ENCODE measurements around the gene PRM3. TPM values are rescaled to one million over a fixed set of nuclear protein-coding genes. Genes with fewer than 3 reads are reported as not detected.

Gene PRM3
- total and polyA plus RNA-seq, 2 donors (not counting 1 experiment from before 2014, with no cell fraction given), result not detected

GRCh38 chr16:11303405-11304138 lies 30.1 kb upstream of the PRM3 start:
- Histone ChIP-seq H3K36me3 (ENCODE audit: control insufficient read depth, insufficient read depth, low read length) (no peaks in the 10 kb centered on the region), H3K79me2 (ENCODE audit: control insufficient read depth, insufficient read depth, low read length) (no peaks in the 10 kb centered on the region), H4K20me1 (ENCODE audit: control insufficient read depth, extremely low read depth, insufficient read depth, low read length) (no peaks in the 10 kb centered on the region), H3K9ac (ENCODE audit: insufficient read depth, low read length) (no peak overlapping the region), H3K4me3 (replicated peaks in 1 of 4; ENCODE audit: control extremely low read depth in 1 of 4, insufficient read depth in 1 of 4, low read depth in 3 of 4, low read length in 4 of 4) (no peak overlapping the region), H3K4me2 (ENCODE audit: extremely low read depth, insufficient read depth, low read length) (no peak overlapping the region), H3K9me3 (ENCODE audit: control insufficient read depth, insufficient read depth, low read depth, low read length) (no peaks in the 10 kb centered on the region), H3K27me3 (ENCODE audit: control insufficient read depth, insufficient read depth, low read length) (no peaks in the 10 kb centered on the region), H2AFZ (ENCODE audit: low read length) (no peak overlapping the region), H3K27ac (ENCODE audit: insufficient read depth, low read length) (no peak overlapping the region), H3K4me1 (ENCODE audit: control insufficient read depth, extremely low read depth, insufficient read depth, low read length) (no peaks in the 10 kb centered on the region)
- DNase-seq (ENCODE audit: low read depth in 2 of 2), result no peak
- TF ChIP-seq CTCF (conservative IDR thresholded peaks at IDR 0.05 in 1 of 2, IDR thresholded peaks at IDR 0.05 in 1 of 2; ENCODE audit: low read depth in 1 of 2, low read length in 2 of 2) (no peak), EZH2 (IDR thresholded peaks at IDR 0.05; ENCODE audit: low read length, missing control alignments) (no peak)

GRCh38 chr16:11302977-11303376 lies 29.5 kb upstream of the PRM3 start:
- Histone ChIP-seq H3K4me2 (ENCODE audit: extremely low read depth, insufficient read depth, low read length) (no peak overlapping the region), H3K36me3 (ENCODE audit: control insufficient read depth, insufficient read depth, low read length) (no peaks in the 10 kb centered on the region), H3K27me3 (ENCODE audit: control insufficient read depth, insufficient read depth, low read length) (no peaks in the 10 kb centered on the region), H3K4me1 (ENCODE audit: control insufficient read depth, extremely low read depth, insufficient read depth, low read length) (no peaks in the 10 kb centered on the region), H3K27ac (ENCODE audit: insufficient read depth, low read length) (no peak overlapping the region), H3K4me3 (replicated peaks in 1 of 4; ENCODE audit: control extremely low read depth in 1 of 4, insufficient read depth in 1 of 4, low read depth in 3 of 4, low read length in 4 of 4) (no peak overlapping the region), H4K20me1 (ENCODE audit: control insufficient read depth, extremely low read depth, insufficient read depth, low read length) (no peaks in the 10 kb centered on the region), H3K9ac (ENCODE audit: insufficient read depth, low read length) (no peak overlapping the region), H3K79me2 (ENCODE audit: control insufficient read depth, insufficient read depth, low read length) (no peaks in the 10 kb centered on the region), H3K9me3 (ENCODE audit: control insufficient read depth, insufficient read depth, low read depth, low read length) (no peaks in the 10 kb centered on the region), H2AFZ (ENCODE audit: low read length) (no peak overlapping the region)
- no peak for DNase-seq (ENCODE audit: low read depth in 2 of 2)
- TF ChIP-seq CTCF (conservative IDR thresholded peaks at IDR 0.05 in 1 of 2, IDR thresholded peaks at IDR 0.05 in 1 of 2; ENCODE audit: low read depth in 1 of 2, low read length in 2 of 2) (no peak), EZH2 (IDR thresholded peaks at IDR 0.05; ENCODE audit: low read length, missing control alignments) (no peak)

- H3K27ac ChIP-seq (ENCODE audit: insufficient read depth, low read length), result no peak overlapping the region
- no peaks in the 10 kb centered on the region for H4K20me1 ChIP-seq (ENCODE audit: control insufficient read depth, extremely low read depth, insufficient read depth, low read length)
- peaks cover 4% of the 10 kb centered on the region for H3K4me1 ChIP-seq (ENCODE audit: control insufficient read depth, extremely low read depth, insufficient read depth, low read length)
- DNase-seq (ENCODE audit: low read depth in 2 of 2), result peak in 1 of 2 donors; percentile 27
- no peak overlapping the region for H3K4me3 ChIP-seq (replicated peaks in 1 of 4; ENCODE audit: control extremely low read depth in 1 of 4, insufficient read depth in 1 of 4, low read depth in 3 of 4, low read length in 4 of 4)
- no peaks in the 10 kb centered on the region for H3K79me2 ChIP-seq (ENCODE audit: control insufficient read depth, insufficient read depth, low read length)
- H3K9ac ChIP-seq (ENCODE audit: insufficient read depth, low read length), result no peak overlapping the region
- no peaks in the 10 kb centered on the region for H3K27me3 ChIP-seq (ENCODE audit: control insufficient read depth, insufficient read depth, low read length)
- no peak overlapping the region for H2AFZ ChIP-seq (ENCODE audit: low read length)
- no peaks in the 10 kb centered on the region for H3K36me3 ChIP-seq (ENCODE audit: control insufficient read depth, insufficient read depth, low read length)
- no peaks in the 10 kb centered on the region for H3K9me3 ChIP-seq (ENCODE audit: control insufficient read depth, insufficient read depth, low read depth, low read length)
- no peak overlapping the region for H3K4me2 ChIP-seq (ENCODE audit: extremely low read depth, insufficient read depth, low read length)
- TF ChIP-seq CTCF (conservative IDR thresholded peaks at IDR 0.05 in 1 of 2, IDR thresholded peaks at IDR 0.05 in 1 of 2; ENCODE audit: low read depth in 1 of 2, low read length in 2 of 2) (no peak), EZH2 (IDR thresholded peaks at IDR 0.05; ENCODE audit: low read length, missing control alignments) (no peak)
These were observed 28.4 kb upstream of the PRM3 start for GRCh38 chr16:11301645-11302501.
